GM23338 (cell line): ENCODE results near the gene C14orf93.

Experiments
- EZH2 ChIP-seq: fragments of 200-600 bp; sonication (generic); IDR thresholded peaks from one replicate; pipeline ENCODE4 v1.8.0; 2017; ENCODE audit warnings: antibody characterized with exemption, mild to moderate bottlenecking, low read depth; ENCODE audit not compliant: unreplicated experiment
- JUNB ChIP-seq: IDR thresholded peaks from one replicate; pipeline ENCODE4 v1.6.1; 2016; ENCODE audit warnings: antibody characterized with exemption; ENCODE audit not compliant: unreplicated experiment
- POLR2AphosphoS5 ChIP-seq: IDR thresholded peaks from 2 replicates; pipeline ENCODE4 v1.6.1; 2016; ENCODE audit warnings: antibody characterized with exemption, low read depth
- ZNF331 ChIP-seq: fragments of 250-450 bp; sonication (Bioruptor Pico); IDR thresholded peaks from 2 replicates; pipeline ENCODE4 v1.5.0; 2020; ENCODE audit warnings: low read depth, mild to moderate bottlenecking, moderate library complexity
- TF ChIP-seq, protein P1 (sequence below), 2 experiments: fragments of 200-600 bp in 1 of 2; sonication (generic) in 1 of 2; conservative IDR thresholded peaks; 2 replicates each; pipeline versions ENCODE4 v1.5.1 to v1.6.1; 2016 to 2017; ENCODE audit warnings: antibody characterized with exemption in 2 of 2, low read depth in 2 of 2, mild to moderate bottlenecking in 2 of 2, moderate library complexity in 1 of 2
- TF ChIP-seq, protein P2 (sequence below): fragments of 250-450 bp; sonication (Bioruptor Pico); IDR thresholded peaks from 2 replicates; pipeline ENCODE4 v1.5.0; 2020; ENCODE audit warnings: mild to moderate bottlenecking, moderate library complexity
- TF ChIP-seq, protein P3 (sequence below): IDR thresholded peaks from one replicate; pipeline ENCODE4 v1.6.1; 2018; ENCODE audit warnings: antibody characterized with exemption; ENCODE audit not compliant: unreplicated experiment

DNA sequence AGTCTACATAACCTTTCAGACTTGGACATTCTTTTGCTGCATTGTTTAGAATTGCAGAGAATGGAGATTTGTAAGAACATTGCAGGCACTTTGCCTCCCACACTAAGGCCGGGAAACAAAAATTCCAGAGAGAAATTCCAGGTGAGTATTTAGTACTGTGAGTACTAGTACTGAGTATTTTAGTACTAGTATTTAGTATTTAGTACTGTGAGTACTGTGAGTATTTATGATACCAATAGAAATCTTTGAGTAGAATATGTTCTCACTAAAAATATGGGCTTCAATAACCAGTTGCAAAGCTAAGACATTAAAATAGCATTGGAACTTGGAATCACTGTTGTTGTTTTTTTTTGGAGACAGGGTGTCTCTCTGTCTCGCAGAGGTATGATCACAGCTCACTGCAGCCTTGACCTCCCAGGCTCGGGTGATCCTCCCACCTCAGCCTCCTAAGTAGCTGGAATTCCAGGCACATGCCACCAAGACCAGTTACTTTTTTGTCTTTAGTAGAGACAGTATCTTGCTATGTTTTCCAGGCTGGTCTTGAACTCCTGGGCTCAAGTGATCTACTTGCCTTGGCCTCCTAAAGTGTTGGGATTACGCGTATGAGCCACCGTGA lies 47.8 kb downstream of the C14orf93 start:
- TF ChIP-seq, protein P1, sequence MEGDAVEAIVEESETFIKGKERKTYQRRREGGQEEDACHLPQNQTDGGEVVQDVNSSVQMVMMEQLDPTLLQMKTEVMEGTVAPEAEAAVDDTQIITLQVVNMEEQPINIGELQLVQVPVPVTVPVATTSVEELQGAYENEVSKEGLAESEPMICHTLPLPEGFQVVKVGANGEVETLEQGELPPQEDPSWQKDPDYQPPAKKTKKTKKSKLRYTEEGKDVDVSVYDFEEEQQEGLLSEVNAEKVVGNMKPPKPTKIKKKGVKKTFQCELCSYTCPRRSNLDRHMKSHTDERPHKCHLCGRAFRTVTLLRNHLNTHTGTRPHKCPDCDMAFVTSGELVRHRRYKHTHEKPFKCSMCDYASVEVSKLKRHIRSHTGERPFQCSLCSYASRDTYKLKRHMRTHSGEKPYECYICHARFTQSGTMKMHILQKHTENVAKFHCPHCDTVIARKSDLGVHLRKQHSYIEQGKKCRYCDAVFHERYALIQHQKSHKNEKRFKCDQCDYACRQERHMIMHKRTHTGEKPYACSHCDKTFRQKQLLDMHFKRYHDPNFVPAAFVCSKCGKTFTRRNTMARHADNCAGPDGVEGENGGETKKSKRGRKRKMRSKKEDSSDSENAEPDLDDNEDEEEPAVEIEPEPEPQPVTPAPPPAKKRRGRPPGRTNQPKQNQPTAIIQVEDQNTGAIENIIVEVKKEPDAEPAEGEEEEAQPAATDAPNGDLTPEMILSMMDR (conservative IDR thresholded peaks at IDR 0.05; ENCODE audit: low read depth in 2 of 2), result no peak
- TF ChIP-seq, protein P2, sequence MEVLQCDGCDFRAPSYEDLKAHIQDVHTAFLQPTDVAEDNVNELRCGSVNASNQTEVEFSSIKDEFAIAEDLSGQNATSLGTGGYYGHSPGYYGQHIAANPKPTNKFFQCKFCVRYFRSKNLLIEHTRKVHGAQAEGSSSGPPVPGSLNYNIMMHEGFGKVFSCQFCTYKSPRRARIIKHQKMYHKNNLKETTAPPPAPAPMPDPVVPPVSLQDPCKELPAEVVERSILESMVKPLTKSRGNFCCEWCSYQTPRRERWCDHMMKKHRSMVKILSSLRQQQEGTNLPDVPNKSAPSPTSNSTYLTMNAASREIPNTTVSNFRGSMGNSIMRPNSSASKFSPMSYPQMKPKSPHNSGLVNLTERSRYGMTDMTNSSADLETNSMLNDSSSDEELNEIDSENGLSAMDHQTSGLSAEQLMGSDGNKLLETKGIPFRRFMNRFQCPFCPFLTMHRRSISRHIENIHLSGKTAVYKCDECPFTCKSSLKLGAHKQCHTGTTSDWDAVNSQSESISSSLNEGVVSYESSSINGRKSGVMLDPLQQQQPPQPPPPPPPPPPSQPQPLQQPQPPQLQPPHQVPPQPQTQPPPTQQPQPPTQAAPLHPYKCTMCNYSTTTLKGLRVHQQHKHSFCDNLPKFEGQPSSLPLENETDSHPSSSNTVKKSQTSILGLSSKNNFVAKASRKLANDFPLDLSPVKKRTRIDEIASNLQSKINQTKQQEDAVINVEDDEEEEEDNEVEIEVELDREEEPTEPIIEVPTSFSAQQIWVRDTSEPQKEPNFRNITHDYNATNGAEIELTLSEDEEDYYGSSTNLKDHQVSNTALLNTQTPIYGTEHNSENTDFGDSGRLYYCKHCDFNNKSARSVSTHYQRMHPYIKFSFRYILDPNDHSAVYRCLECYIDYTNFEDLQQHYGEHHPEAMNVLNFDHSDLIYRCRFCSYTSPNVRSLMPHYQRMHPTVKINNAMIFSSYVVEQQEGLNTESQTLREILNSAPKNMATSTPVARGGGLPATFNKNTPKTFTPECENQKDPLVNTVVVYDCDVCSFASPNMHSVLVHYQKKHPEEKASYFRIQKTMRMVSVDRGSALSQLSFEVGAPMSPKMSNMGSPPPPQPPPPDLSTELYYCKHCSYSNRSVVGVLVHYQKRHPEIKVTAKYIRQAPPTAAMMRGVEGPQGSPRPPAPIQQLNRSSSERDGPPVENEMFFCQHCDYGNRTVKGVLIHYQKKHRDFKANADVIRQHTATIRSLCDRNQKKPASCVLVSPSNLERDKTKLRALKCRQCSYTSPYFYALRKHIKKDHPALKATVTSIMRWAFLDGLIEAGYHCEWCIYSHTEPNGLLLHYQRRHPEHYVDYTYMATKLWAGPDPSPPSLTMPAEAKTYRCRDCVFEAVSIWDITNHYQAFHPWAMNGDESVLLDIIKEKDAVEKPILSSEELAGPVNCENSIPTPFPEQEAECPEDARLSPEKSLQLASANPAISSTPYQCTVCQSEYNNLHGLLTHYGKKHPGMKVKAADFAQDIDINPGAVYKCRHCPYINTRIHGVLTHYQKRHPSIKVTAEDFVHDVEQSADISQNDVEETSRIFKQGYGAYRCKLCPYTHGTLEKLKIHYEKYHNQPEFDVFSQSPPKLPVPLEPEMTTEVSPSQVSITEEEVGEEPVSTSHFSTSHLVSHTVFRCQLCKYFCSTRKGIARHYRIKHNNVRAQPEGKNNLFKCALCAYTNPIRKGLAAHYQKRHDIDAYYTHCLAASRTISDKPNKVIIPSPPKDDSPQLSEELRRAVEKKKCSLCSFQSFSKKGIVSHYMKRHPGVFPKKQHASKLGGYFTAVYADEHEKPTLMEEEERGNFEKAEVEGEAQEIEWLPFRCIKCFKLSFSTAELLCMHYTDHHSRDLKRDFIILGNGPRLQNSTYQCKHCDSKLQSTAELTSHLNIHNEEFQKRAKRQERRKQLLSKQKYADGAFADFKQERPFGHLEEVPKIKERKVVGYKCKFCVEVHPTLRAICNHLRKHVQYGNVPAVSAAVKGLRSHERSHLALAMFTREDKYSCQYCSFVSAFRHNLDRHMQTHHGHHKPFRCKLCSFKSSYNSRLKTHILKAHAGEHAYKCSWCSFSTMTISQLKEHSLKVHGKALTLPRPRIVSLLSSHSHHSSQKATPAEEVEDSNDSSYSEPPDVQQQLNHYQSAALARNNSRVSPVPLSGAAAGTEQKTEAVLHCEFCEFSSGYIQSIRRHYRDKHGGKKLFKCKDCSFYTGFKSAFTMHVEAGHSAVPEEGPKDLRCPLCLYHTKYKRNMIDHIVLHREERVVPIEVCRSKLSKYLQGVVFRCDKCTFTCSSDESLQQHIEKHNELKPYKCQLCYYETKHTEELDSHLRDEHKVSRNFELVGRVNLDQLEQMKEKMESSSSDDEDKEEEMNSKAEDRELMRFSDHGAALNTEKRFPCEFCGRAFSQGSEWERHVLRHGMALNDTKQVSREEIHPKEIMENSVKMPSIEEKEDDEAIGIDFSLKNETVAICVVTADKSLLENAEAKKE, result no peak
- TF ChIP-seq ZNF331 (CRISPR knock-in tag), result no peak
- no peak for TF ChIP-seq POLR2AphosphoS5
- no peak for TF ChIP-seq EZH2
- TF ChIP-seq, protein P3, sequence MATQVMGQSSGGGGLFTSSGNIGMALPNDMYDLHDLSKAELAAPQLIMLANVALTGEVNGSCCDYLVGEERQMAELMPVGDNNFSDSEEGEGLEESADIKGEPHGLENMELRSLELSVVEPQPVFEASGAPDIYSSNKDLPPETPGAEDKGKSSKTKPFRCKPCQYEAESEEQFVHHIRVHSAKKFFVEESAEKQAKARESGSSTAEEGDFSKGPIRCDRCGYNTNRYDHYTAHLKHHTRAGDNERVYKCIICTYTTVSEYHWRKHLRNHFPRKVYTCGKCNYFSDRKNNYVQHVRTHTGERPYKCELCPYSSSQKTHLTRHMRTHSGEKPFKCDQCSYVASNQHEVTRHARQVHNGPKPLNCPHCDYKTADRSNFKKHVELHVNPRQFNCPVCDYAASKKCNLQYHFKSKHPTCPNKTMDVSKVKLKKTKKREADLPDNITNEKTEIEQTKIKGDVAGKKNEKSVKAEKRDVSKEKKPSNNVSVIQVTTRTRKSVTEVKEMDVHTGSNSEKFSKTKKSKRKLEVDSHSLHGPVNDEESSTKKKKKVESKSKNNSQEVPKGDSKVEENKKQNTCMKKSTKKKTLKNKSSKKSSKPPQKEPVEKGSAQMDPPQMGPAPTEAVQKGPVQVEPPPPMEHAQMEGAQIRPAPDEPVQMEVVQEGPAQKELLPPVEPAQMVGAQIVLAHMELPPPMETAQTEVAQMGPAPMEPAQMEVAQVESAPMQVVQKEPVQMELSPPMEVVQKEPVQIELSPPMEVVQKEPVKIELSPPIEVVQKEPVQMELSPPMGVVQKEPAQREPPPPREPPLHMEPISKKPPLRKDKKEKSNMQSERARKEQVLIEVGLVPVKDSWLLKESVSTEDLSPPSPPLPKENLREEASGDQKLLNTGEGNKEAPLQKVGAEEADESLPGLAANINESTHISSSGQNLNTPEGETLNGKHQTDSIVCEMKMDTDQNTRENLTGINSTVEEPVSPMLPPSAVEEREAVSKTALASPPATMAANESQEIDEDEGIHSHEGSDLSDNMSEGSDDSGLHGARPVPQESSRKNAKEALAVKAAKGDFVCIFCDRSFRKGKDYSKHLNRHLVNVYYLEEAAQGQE, result no peak
- TF ChIP-seq JUNB, result no peak
